Occipital lobe (tissue), 3 donors: ENCODE measurements around the gene MILR1. TPM values are rescaled to one million over a fixed set of nuclear protein-coding genes. Genes with fewer than 3 reads are reported as not detected.

Experiments used
- DNase-seq: peaks from one replicate; lab custom pipeline; 2025; lab: John Stamatoyannopoulos, UW
- small RNA-seq: library from RNA; depleted of rRNA; stranded (forward); fragments of <200 nt; gene quantifications from one replicate; pipeline ENCODE3, GENCODE V24; 2014
- total RNA-seq: library from RNA; depleted of rRNA; stranded (reverse); fragments of >200 nt; gene quantifications from one replicate; pipeline ENCODE4 v1.2.3, GENCODE V29; 2014

MILR1 gene
- total RNA-seq, 1 donor from 2014 or later = 2.2 TPM

DNA sequence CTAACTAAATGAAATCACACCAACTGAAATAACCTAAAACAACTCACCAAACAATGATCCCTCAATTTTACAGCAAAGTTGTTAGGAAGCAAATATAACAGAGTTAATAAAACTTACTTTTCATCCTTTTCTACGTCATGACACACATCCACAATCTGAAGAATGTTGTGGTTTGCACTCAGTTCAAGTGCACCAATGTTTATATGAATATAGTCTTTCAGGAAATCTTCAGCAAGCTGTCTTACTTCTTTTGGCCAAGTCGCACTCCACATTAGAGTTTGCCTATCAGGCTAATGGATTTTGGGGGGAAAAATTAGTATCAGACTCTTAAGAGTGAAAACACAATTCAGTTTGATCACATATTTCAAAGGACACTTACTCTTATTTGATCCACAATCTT lies 53.9 kb downstream of the MILR1 start:
- DNase-seq = no peak

DNA sequence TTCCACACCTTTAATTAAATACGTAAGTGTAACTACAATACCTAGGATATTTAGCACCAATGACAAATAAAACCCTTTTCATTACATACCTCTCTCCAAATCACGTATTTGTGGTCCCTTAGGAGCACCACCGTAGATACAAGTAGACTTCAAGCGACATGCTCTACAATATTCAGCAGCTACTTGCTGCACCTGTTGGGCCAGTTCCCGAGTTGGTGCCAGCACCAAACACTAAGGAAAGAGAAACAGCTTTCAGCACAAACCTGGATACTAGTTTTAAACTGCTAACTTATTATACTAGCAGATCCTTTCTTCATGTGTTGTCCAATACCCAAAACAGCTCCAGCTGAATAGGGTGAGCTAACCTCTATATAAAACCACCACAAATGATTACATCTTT lies 54.4 kb downstream of the MILR1 start:
- DNase-seq = no peak

DNA sequence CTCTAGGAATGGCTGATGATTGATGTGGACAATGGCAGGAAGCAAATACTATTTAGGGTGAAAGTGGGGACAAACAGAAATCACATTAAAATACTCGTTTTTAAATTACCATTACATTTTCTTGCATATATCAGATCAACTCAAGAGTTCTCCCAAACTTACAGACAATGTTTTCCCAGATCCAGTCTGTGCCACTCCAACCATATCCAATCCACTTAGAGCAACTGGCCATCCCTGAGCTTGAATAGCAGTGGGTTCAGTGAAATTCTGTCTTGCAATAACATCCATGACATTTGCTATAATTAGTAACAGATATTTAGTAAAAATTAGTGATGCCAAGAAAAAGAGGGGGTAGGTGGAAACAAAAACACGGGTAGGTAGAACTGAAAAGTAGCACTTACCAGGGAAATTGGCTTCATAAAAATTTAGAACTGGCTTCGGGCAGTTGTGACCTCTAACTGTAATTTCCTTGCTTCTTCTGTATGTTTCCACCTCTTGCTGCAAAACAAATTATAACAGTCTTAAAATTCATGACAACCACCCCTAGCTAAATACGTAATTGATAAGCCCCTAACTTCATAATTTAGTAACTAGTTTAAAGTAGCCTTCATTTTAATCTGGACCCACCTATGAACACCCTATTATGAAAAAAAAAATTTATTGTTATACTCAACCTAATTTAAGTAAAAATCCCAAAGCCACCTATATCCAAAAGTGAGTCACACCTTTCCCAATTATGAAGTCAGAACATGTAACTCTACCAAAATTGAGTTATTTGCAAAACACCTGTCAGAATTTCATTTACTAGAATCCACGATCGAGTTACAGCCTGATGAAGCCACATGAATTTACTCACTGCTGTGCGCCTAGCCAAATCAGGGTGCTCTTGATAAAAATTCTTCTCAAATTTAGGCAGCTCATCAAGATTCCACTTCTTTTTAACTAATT lies 55.2 kb downstream of the MILR1 start:
- no peak for DNase-seq

DNA sequence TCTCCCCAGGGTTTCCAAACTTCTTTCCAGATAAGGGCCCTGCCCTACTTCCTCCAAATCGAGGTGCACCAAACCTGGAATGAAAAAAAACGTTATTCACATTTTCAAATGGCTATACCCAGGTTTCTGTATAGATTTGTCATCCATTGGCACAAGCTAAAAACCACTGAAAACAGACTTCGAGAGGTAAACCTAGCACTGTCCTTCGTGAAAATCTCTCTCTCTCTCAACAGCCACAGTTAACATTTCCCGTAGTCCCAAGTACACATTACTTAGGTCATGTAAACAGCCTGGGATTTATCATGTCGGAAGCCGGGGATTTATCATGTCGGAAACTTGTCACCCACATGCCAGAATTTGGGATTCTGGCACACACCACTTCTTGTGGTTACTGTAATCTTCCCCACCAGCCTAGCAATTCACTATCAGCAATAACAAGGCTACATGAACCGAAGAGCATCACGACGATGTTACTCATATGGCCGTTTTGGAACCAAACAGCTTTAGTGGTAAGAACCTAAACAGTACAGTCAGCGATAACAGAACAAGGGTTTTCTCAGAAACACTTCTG lies 55.9 kb downstream of the MILR1 start:
- no peak for DNase-seq

DNA sequence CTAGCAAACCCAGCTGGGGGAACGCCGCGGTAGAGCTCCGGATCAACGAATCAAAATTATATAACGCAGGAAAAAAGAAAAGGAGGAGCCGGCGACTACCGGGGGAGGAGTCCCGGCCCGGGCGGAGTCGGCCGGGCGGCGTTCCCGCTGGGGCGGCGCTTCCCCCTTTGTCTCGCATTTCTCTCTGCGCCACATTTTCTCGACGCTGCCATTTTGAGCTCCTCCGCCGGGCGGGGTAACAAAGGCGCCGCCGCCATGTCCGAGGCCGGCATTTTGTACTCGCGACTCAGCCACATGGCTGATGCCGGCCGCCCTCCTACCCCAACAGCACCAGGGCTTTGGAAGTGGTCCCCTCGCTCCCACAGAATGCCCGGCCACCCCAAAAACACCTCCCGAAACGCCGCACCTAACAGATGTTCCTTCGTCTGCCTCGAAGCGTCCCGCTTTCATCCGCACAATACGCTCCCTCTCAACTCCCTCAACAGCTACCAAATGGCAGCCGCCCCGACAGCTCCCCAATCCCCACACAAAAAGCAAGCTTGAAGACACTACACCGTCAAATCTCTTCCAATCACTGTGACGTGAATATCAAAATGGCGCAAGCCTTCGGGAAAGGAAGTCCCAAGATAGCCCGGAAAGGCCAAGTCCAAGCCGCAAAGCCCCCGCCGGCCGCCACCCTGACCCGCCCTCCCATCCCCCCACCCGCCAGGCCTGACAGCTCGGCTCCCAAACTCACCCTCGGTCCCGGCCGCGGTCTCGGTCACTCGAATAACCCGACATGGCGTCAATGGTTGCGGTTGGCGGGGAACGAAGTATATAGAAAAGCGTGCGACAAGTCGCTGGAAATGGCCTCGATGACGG lies 56.7 kb downstream of the MILR1 start:
- peak; percentile 76 for DNase-seq

DNA sequence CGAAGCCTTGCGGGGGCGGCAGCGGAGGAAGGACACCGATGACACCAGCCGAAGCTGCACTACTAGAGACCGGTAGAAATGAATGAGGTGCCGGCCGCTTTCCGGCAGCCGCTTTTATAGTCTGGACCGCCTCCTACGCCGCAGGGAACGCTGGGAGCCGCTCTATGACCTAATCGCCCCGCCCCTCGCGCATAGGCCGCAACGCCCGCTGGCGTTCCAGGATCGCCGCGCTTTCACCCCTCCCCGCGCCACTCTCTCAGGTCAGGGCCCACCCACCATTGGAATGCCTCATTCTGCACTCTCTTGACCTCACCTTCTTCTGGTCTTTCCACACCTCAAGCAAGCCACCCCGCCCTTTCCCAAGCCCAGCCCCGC lies 57.3 kb downstream of the MILR1 start, which contains the start of gene DDX5:
Gene DDX5 (minus strand): TSS at position 89 of the 375 bp plus-strand sequence. CDS start 170 bp downstream, outside the sequence.
- DNase-seq = peak; percentile 96

DNA sequence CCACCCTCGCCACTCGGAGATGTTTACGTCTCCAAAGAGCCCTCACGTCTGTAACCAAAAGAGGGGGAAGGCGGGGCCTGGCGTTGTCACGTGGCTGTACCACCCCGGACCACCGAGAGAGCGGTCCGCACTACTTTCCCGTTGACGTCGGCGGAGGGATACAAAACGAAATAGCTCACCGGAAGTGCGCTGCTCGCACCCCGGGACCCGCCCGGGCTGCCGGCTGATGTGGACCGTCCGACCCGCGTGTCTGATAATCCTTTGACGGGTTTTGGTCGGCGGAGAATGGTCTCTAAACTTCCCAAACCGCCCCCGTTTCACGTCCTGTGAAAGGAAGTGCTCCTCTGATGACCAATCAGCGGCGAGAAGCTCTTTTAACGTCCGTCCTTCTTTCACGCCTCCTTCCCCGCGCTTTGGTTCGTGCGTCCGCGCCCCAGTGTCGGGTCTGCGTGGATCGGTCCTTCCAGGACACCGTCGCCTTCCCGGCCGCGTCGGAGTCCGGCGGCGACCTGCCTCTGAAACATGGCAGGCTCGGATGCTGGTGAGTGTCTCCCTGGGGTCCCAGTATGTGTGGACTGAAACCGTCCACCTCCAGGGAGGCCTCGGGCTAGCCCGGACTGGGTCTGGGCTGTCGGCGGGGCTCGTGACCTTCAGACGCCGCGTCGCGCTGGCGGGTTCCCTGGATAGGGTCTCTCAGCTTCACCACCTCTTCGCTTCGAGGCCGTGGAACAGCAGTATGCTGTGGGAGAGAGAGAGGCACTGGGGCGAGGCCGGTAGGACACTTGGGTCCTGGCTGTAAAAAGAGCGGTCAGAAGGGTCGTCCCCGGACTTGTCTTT lies 57.9 kb downstream of the MILR1 start, which contains the start of gene CEP95:
Gene CEP95 (plus strand): TSS at position 402 of the 837 bp plus-strand sequence. CDS start 121 bp downstream, at position 523.
- DNase-seq = peak; percentile 96

DNA sequence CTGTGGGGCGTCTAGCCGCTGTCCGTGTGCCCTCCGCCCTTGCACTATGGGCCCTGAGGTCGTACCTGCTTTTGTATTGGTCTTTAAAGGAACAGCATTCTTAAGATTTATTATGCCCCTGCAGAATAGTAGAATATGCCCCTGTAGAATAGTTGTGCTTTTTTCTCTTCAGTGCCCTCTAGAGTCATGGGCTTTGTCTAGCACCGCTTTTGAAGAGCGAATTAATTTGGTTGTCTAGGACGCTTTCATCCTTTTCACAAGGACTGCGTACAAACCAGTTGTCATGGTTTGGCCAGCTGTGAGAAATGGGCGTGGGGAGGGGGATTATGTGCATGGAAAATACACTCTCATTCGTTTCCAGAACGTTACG lies 58.5 kb downstream of the MILR1 start:
- DNase-seq = peak; percentile 43

DNA sequence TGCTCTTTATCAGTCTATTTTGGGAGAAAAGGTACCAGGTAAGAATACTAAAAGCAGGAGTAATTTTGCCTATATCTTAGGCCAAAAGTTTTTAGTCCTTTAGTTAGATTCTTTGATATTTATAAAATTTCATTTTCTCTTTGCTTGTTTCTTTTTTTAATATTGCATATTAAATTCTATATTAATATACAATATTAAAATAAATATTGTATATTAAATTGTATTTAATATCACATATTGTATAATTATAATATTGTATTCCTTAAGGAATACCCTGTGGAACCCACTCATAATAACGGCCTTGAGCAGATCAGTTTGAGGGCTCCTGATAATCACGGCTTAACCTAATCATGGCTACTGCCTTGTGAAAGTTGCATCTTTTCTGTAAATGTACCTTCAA lies 59.8 kb downstream of the MILR1 start:
- no peak for DNase-seq

DNA sequence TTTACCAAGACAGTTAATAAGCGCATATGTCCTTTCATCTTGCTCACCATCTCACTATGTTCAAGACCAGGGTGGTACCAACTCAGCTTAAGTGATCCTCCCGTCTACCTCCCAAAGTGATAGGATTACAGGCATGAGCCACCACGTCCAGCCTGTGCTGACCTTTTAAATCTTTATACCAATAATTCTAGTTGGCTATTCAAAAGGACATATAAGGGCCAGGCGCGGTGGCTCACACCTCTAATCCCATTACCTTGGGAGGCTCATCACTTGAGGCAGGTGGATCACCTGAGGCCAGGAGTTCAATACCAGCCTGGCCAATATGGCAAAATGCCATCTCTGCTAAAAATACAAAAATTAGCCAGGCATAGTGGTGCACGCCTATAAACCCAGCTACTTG lies 60.3 kb downstream of the MILR1 start:
- no peak for DNase-seq

DNA sequence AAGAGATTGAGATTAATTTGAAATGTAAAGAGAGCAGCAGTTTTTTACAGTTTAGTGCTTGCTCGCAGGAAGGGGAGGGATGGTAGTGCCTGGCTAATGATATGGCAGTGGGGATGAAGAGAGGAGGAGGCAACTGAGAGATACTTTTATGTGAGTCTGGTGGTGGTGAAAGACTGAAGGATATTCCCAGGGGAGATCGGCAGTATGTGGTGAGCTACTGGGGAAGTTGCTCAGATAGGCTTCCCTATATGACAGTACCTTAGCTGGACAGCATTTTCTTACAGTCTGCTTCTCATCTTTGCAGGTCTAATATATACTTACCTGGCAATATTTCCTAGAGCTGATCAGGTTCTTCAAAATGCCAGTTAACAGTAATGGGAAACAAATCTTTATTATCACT lies 66.5 kb downstream of the MILR1 start:
- no peak for DNase-seq

DNA sequence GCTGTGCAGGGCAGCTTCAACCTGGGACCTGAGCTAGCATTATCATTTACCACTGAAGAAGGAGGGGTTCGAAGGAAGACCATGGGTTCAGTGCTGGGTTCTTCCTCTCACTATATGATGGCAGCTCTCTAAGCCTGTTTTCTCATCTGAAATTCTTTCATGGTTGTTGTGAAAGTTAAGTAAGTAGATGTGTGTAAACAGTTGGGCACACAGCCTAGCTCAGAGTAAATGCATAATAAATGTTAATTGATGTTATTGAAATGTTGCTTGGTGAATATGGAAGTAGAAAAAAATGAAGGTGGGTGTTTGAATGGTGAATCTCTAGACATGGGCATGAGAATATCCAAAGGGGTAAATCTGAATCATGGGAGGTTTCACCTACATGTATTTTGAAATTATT lies 66.9 kb downstream of the MILR1 start:
- DNase-seq = no peak

Small RNA genes lying within 50 kb of the gene (small RNA-seq; reads per million reads assigned to genes)
- gene ATP5MFP4 (not detected), gene MIR1273E (not detected)

Other genes starting within 250 kb of the MILR1 start
- 28.2 TPM for gene TEX2, start 185.9 kb upstream of the MILR1 start, total RNA-seq
- 7.2 TPM for gene PECAM1, start 58.3 kb upstream of the MILR1 start, total RNA-seq
- gene POLG2, start 47.9 kb downstream of the MILR1 start, total RNA-seq = 12.6 TPM
- 377 TPM for gene DDX5, start 57.2 kb downstream of the MILR1 start, total RNA-seq
- 106 TPM for gene CEP95, start 57.9 kb downstream of the MILR1 start, total RNA-seq
- 78.5 TPM for gene SMURF2, start 213.2 kb downstream of the MILR1 start, total RNA-seq